ENCODE data around the gene YWHAG.

DNA sequence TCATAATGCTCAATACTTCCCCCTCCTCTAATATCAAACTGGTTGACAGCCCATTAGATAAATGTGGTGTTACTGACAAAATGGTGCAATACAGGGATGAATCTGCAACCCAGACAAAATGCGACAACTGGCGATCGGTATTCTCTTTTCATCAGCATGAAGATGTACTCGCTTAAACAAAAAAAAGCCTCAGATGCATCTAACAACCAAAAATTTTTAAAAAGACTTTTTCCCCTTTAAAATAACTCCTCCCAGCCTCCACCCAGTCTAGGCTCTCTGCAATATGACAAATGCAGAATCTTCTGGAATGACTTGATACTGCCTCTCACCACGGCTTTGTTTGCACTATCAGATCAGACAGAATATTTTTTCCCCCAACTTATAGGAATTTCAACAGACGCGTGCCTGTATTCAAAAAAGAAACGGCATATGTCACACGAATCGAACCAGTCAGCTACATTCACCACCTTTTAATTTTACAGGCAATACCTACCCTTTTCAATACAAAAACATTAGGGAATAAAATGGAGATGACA is 1.2 kb downstream of the YWHAG start:
- TF ChIP-seq TAF1 (IDR thresholded peaks at IDR 0.05; ENCODE audit: low read depth) (no peak), RAD21 (IDR thresholded peaks at IDR 0.05; ENCODE audit: low read depth) (no peak), TEAD4 (IDR thresholded peaks at IDR 0.05) (no peak), EGR1 (IDR thresholded peaks at IDR 0.05) (no peak), YY1 (IDR thresholded peaks at IDR 0.05; ENCODE audit: low read depth) (no peak), NFIC (IDR thresholded peaks at IDR 0.05) (no peak), EP300 (IDR thresholded peaks at IDR 0.05; ENCODE audit: borderline replicate concordance) (no peak), REST (IDR thresholded peaks at IDR 0.05; ENCODE audit: low read depth) (no peak)
- TF ChIP-seq, protein P1, sequence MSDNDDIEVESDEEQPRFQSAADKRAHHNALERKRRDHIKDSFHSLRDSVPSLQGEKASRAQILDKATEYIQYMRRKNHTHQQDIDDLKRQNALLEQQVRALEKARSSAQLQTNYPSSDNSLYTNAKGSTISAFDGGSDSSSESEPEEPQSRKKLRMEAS (IDR thresholded peaks at IDR 0.05), result no peak
